ENCODE measurements around the gene SETD3.
A peak's percentile ranks its signal among the peaks of the same experiment; 100 is the strongest.

The SETD3 gene

DNA sequence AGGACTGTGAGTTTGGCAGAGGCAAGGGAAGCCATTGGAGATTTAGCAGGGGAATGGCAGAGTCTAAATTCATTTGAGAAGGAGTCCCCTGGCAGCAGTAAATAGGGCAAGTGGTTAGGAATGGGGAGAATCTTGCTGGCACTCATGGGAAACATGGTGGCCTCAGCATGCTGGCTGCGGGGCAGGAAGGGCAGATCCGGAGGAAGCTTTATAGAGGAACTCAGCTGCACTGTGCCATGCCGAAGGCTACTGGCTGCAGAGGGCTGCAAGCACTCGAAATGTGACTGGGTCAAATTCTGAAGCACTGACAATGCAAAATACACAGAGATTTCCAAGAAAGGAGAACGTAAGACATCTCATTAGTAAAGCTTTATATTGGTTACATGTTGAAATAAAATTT, 24.4 kb upstream of the SETD3 start:
- no peak for DNase-seq (ENCODE audit: low read depth, low spot score)
- no peak overlapping the region for H3K4me3 ChIP-seq (ENCODE audit: low read length)

DNA sequence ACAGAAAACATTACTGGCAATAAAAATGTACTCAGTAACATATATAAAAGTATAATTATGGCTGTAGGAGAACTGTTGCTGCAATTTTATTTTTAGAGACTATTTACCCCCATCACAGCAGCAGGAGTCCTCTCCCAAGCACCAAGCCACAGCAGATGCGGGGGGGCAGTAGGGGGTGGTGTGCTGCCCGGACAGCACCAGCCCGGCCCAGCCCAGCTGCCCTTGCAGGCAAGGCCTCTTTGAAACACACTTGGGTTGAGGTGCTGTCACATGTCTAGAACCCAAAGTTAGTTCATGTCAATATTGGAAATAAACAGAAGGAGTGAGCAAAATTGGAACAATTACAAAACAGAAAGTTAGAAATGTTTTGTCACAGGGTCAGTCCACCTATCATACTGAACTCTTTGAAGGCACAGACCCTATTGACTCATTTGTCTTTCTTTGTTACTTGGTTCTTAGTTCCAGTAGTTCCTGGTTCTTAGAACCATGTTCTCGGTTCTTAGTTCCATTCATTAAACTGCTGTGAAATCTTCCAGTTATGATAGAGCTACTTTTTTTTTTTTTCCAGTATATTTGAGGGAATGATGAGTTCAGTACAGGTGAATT, 23.3 kb upstream of the SETD3 start:
- H3K4me3 ChIP-seq (ENCODE audit: low read length), result no peak overlapping the region
- no peak for DNase-seq (ENCODE audit: low read depth, low spot score)

DNA sequence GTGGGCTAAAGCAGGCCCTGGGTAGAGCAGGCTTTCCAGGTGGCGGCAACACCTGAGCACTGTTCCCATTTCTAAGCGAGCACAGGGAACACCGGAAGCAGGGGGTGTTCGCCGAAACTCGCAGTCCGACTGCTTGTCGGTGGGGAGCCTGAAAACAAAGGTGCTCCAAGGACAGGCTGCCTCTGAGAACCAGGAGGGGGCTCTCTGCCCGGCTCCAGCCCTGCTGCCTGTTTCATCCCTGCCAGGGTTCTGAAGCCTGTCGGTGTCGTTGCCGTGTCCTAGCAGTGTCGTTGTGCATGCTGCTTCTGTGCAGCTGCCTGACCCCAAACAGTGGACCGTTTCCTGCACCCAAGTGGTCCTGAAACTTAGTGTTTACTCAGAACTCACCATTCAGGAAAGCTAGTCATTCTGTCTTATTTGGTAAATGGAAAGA, 22.3 kb upstream of the SETD3 start:
- H3K4me3 ChIP-seq (ENCODE audit: low read length), result no peak overlapping the region
- DNase-seq (ENCODE audit: low read depth, low spot score), result no peak

DNA sequence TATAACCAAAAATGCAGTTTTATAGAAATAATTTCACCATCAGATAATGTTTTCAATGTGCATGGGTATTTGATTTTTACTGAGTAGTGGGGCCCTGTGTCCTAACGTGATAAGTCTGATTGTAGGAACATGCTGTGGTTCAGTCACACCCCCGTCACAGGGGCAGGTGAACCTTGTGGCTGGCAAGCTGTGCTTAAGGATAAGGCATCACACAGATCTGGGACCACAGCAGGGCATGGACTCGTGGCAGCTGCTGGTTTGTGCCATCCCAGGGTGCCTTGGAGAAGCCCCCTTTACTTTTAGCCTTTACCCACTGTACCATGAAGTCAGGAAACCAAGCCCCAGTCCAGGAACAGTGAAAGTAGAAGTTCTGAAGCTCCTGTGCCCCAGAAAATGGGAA, 17.2 kb upstream of the SETD3 start:
- DNase-seq (ENCODE audit: low read depth, low spot score), result no peak
- no peak overlapping the region for H3K4me3 ChIP-seq (ENCODE audit: low read length)

DNA sequence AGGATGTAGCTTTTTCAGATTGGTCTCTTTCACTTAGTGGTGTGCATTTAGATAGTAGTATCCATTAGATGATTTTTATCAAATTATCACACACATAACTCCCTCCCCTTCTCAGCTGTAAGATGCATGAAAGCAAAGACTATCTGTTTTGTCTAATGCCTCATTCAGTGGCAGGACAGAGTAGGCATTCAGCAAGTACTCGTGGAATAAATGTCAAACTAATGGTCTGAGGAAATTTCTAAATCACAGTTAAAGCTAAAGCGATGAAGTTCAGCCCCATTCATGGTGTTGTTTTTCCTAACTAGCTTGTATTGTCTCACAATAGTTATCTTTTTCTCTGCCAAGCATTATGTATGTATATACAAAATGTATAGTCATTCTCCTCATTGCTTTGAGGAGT, 16.7 kb upstream of the SETD3 start:
- no peak for DNase-seq (ENCODE audit: low read depth, low spot score)
- H3K4me3 ChIP-seq (ENCODE audit: low read length), result no peak overlapping the region

DNA sequence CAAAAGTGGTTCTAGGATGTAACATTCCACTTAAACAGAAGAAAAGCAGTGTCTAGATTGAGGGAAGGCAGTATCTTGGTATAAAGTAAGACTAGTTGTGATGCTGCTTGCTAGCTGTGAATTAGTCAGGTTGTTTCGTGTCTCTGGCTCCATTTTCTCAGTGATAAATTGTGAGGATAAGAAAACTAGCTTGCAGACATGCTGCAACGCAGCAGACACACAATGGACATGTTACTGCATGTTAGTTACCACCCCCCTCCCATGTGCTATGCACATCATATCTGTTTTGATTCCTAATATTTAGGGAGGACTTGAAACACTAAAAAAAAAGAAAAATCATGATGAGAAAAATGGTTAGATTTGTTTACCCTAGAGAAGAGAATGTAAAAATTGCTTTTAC, 3.4 kb upstream of the SETD3 start:
- H3K4me3 ChIP-seq (ENCODE audit: low read length), result no peak overlapping the region
- DNase-seq (ENCODE audit: low read depth, low spot score), result no peak

DNA sequence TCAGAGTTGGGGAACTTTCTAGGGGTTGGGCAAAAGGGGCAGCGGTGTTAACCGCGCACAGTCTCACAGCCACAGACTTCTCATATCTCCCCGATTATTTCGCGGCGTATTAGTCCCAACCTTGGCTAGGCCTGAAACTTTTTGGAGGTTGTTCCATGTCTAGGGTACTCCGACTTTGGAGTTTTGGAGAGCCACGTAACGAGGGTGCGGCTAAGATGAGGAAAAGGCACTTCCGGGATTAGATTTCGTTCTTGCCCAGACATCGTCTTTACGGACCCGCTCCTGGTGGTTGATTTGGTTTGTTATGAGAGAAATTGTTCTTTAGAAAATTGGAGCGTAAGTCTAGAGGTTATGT, 1.1 kb upstream of the SETD3 start:
- DNase-seq (ENCODE audit: low read depth, low spot score), result peak; percentile 26
- H3K4me3 ChIP-seq (ENCODE audit: low read length), result peak overlapping the region; percentile 81

DNA sequence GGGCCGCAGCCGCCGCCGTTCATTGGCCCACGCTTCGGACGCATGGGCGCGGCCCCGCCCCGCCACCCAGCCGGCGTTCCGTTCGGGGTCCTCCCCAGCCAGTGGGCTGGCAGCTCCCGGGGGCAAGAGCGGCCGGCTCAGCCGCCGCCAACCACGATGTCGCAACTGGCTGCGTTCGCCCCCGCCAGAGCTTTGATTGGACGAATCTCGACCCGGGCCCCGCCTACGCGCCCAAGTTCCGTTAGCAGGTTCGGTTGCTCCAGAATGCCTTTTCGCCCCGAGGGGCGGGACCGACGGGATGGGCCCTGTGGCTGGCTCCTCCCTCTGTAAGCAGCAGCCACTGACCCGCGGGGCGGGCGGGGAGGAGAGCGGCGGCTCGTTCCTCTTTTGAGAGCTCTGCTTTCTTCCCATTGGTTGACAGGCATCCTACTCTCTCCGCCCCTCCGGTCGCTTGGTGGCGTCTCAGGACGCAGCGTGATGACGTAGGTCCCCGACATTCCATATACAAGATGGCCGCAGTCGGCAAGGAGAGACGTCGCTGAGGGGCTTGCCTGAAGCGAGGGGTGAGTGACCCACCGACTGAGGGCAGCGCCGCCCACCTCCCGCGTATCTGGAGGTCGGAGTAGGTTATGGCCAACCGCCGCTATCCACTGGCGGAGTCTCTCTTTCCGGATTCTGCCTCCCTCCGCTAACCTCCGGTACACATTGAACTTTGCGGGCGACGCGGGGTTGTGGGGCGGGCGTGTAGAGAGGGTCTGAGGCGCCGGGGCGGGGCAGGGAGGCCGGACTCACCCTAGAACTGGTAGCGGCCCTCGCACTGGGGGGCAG, 472 bp upstream of the SETD3 start, which contains the start of gene CCNK:
TSS of gene CCNK (plus strand) at position 493 of the 828 bp plus-strand sequence. CDS start 11,269 bp downstream, outside the sequence.
- peak; percentile 99 for DNase-seq (ENCODE audit: low read depth, low spot score)
- peak within 1 kb of the TSS; percentile 81 for H3K4me3 ChIP-seq (ENCODE audit: low read length)

DNA sequence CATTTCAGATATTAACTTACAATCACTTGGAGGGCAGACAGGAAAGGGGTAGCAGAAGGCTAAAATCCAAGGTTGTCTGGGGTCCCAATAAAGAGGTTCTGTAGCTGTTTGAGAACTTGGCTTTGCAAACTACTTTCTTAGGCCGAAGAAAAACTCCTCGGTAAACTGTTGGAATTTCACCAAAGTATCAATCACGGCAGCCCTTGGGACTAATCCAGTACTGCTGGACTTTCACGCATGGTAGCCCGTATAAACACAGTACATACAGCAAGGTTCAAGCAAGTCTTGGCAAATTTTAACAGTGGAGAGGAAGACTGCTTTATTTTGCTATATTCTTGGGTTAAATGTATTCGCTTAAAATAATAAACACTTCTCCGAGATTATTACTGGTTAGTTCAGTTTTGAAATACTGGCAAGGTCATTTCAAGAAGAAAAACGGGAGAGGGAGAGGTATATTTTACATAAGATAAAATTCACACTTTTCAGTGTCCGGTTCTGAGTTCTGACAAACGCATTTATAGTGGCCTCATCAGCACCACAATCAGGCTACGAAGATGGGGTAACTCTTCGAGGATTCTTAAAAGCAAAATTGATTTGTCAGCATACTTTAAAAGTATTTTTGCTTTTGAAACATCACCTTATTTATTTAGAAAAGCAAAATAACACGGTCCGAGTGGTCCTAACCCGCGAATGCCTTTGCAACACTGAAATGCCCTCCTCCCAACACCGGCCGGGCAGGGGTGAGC, 1.3 kb downstream of the SETD3 start:
- peak overlapping the region; percentile 78 for H3K4me3 ChIP-seq (ENCODE audit: low read length)
- DNase-seq (ENCODE audit: low read depth, low spot score), result no peak

DNA sequence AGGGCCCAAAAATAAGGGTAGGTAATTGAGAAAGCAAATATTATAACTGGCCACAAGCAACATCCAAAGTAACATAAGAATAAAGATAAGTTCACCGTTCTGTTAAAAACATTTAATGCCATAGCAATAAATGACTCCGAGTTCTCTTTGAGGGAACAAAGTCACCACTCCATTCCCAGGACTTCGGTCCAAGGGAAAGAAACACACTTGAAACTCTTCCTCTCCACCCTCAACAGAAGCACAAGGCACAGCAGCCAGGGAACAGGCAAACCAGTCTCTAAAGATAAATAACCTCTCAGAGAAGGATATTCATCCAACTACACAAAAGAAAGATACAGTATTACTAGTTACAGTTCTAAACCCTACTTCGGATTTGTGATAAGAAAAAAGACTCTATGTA, 2.5 kb downstream of the SETD3 start:
- DNase-seq (ENCODE audit: low read depth, low spot score), result no peak
- H3K4me3 ChIP-seq (ENCODE audit: low read length), result no peak overlapping the region

DNA sequence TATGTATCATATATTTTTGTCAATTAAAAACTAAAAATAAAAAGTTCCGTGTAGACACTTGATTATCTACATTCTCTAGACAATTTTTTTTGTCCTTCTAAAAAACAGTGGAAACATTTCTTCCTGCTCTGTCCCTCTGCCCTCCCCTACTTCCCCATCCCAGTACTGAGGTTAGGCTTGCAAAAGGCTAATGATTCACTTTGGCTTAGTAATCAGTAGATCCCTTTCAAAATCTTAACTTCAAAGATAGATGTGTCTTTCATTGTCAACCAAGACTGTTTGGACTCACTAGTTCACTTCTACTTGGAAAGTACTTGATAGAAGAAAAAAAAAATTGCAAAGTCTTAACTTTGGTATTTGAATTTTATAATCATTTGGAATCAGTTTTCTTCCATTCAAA, 3.8 kb downstream of the SETD3 start:
- H3K4me3 ChIP-seq (ENCODE audit: low read length), result no peak overlapping the region
- no peak for DNase-seq (ENCODE audit: low read depth, low spot score)

DNA sequence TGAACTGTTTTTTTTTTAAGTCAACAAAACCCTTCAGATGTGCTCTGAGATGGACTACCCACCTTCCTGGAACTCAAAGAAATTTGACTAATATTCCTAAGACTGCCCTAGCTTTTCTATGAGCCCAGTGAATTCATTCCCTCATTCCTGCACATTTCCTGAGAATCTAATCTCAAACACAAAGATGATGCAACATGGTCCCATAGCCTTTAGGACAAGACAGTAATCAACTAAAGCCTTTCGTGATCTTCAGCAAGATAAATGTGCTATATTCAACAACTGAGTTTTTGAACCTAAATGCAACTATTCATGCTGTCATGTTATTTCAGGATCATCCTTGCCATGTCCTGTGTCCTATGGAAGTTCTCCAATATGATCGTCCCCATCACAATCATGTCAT, 5.0 kb downstream of the SETD3 start:
- no peak for DNase-seq (ENCODE audit: low read depth, low spot score)
- H3K4me3 ChIP-seq (ENCODE audit: low read length), result no peak overlapping the region

DNA sequence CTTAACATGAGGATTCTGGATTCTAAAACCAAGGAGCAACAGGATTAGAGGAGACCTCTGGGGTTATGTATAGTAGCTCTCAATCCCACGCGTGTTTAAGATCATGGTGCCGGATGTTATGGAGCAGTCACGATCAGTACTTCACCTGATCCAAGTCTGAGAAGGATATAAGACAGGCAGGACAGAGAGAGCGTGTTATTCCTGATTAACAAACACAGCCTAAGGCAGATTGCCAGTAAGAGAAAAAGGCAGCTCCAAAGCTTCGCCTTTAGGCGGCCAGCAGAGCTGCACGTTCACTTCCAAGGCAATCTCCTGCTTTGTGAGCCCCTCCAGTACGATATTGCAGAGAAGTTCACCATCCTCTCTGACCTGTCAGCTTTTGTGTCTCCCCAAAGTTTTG, 5.5 kb downstream of the SETD3 start:
- H3K4me3 ChIP-seq (ENCODE audit: low read length), result no peak overlapping the region
- no peak for DNase-seq (ENCODE audit: low read depth, low spot score)

DNA sequence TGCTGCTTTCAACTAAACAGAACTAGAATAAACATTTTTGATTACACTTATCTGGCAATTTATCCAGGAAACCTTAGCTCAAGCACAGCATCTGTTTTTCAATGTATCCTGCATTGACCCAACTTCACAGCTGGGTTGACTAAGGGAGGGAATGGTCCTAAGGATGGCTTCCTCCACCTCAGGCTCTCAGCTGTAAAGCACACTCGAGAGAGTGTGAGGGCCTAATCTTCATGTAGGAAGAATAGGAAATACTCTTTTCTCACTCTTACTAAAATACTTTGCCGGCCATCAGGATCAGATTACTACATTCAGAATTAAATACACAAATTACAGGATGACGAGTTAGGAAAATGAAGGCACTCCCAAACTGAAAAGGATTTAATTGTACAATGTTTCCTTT, 7.2 kb downstream of the SETD3 start:
- H3K4me3 ChIP-seq (ENCODE audit: low read length), result no peak overlapping the region
- no peak for DNase-seq (ENCODE audit: low read depth, low spot score)

DNA sequence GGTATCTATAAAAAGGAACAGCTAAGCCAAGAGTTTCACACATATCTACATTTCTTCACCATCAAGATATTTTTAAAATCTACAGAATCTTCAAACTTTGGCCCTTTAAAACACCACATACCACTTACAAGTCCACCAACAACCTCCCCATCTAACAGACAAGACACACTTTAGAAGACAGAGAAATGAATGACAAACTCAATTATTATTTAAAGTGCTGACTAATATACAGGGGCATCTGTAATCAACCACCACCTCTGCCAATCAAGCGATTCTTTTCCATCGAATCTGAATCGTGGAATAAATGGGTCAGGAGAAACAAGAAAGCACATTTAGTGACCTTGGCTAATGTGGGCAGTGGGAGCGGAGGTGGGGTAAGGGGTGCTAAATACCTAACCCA, 7.7 kb downstream of the SETD3 start:
- no peak overlapping the region for H3K4me3 ChIP-seq (ENCODE audit: low read length)
- DNase-seq (ENCODE audit: low read depth, low spot score), result no peak

DNA sequence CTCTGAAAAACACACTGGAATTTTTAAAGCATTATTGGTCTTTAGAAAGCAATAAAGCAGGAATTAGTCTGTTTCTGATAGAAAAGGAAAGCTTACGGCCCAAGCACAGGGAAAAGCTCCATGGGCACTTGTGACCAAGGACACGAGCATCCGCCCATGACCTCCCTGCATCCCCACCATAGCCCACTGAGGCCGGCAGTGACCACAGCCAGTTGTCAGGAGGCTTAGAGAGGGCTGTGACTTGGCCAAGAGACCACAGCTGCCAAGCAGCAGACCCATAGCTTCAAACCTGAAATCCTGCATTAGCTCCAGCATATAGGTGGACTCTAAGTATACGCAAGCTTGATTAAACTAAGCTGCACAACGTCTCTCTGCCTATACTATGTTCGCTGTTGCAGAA, 8.9 kb downstream of the SETD3 start:
- DNase-seq (ENCODE audit: low read depth, low spot score), result no peak
- no peak overlapping the region for H3K4me3 ChIP-seq (ENCODE audit: low read length)

DNA sequence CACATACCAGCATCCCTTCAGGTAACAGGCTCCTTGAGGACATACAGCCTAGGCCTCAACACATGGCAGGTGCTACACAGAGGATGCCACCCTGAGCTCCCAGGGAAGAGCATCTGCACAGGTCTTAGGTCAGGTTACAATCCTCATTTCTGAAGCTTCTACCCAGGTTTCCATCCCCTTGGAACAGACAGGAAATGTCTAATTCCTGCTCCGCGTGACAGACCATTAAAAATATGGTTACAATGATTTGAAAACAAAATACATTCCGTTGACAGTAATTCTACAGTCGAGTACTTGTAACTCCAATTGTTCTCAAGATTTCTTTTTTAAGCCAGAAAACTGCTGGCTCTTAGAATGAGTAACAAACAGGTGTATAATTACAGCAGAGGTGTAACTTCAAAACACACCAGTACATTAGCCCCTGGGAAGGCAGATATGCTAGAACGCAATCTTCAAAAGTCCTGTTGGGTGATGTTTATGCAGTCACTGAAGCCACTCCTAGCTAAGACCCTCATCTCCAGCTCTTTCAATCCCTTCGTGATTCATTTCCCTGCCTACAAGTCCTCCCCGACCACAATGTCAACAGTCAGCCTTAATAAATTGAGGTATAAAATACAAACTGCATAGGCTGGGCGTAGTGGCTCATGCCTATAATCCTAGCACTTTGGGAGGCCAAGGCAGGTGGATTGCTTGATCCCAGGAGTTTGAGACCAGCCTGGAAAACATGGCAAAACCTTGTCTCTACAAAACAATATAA, 11.6 kb downstream of the SETD3 start:
- no peak overlapping the region for H3K4me3 ChIP-seq (ENCODE audit: low read length)
- DNase-seq (ENCODE audit: low read depth, low spot score), result no peak

DNA sequence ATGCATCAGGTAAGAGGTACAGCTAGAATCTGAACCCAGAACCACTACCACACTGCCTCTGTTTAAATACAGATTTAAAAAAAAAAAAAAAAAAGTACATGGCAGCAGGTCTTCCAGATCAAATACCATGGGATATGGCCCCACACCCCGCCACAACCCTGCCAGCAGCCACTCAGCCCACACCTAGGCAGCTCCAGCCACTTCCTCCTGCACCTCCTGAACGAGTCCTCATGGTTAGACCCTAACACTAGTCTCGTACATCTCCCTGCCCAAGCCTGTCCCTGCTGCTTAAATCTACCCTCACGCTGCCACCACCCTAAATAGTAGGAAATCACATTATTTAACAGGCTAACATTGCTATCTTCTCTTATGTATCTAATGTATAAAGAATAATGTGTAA, 12.6 kb downstream of the SETD3 start:
- H3K4me3 ChIP-seq (ENCODE audit: low read length), result no peak overlapping the region
- no peak for DNase-seq (ENCODE audit: low read depth, low spot score)

DNA sequence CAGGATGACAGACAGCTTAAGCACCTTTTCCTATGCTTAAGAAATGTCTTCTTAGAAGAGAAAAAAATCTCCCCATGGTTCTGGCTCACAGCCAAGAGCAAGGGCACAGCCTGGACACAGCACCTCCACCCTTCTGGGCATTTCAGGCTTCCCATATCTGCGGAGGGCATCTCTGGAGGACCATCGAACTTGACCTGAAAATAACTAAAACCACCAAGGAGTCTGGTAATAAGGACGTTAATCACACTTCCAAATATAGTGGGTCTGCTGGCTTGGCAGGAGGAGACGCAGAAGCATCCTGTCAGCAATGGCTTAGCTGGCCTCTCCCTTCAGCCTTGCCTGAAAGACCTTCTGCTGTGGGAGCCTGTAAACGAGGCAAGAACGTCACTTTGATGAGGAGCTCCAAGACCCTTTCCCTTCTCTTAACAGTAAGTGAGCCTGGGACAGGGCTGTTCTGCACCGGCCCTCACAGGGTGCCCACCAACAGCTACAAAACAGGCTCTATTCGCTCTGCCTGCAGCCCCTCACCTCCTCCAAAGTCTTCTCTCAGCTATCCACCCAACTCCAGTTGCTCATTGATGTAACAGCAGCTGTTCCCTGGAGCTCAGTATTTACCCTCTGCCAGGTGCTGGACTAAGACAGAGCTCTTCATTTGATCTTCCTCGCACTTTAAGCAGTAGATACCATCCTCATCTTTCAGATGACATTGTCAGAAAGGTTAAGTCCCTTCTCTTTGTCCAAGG, 13.2 kb downstream of the SETD3 start:
- no peak overlapping the region for H3K4me3 ChIP-seq (ENCODE audit: low read length)
- DNase-seq (ENCODE audit: low read depth, low spot score), result no peak

All from Jurkat, Clone E6-1 (cell line).